AG04449 (cell line): ENCODE results near the gene RAP1GAP.

Source experiments
- CTCF ChIA-PET: fragments of 350-600 bp; formaldehyde crosslinking; extraction: SDS; loops from one replicate; lab custom pipeline; 2021; ENCODE audit warnings: antibody characterized with exemption; lab: Yijun Ruan, JAX
- POLR2A ChIA-PET: fragments of 400-600, 350-600 bp; formaldehyde crosslinking; extraction: SDS; loops from one replicate; lab custom pipeline; 2020; ENCODE audit warnings: antibody characterized with exemption, inconsistent platforms; lab: Yijun Ruan, JAX
- DNase-seq: peaks from one replicate; pipeline ENCODE4 v3.0.0-alpha.2; 2010; ENCODE audit warnings: low read depth, low spot score
- H3K4me3 ChIP-seq: 2 replicates; pipeline ENCODE4 v1.5.1; 2011; ENCODE audit warnings: low read depth, mild to moderate bottlenecking, control low read depth, low read length
- CTCF ChIP-seq: IDR thresholded peaks from one replicate; pipeline ENCODE4 v1.5.1; 2011; ENCODE audit warnings: mild to moderate bottlenecking, moderate library complexity, low read length, control low read depth, inconsistent platforms; ENCODE audit not compliant: insufficient read depth; ENCODE audit errors: missing control alignments

Gene RAP1GAP

GRCh38 chr1:21653744-21654100 is 15.4 kb downstream of the RAP1GAP start:
- ChIA-PET CTCF (interaction anchor here (10.3 kb wide), 1 partner anchor 282 kb away, joined by 116 read pairs; no protein-coding TSS in a partner anchor), POLR2A (interaction anchor here (0.6 kb wide), 1 partner anchor 162 kb away, joined by 4 read pairs; no protein-coding TSS in a partner anchor)
- DNase-seq: no peak
- TF ChIP-seq CTCF: no peak
- no peak overlapping the region for H3K4me3 ChIP-seq

GRCh38 chr1:21652937-21653743 is 16.0 kb downstream of the RAP1GAP start:
- no peak overlapping the region for H3K4me3 ChIP-seq
- TF ChIP-seq CTCF: no peak
- ChIA-PET CTCF (interaction anchor here (10.3 kb wide), 1 partner anchor 282 kb away, joined by 116 read pairs; no protein-coding TSS in a partner anchor), POLR2A (interaction anchor here (0.6 kb wide), 1 partner anchor 162 kb away, joined by 4 read pairs; no protein-coding TSS in a partner anchor)
- no peak for DNase-seq

- no peak for TF ChIP-seq CTCF
- POLR2A ChIA-PET: no interaction called here
- DNase-seq: no peak
- H3K4me3 ChIP-seq: no peak overlapping the region
- CTCF ChIA-PET: interaction anchor here (1.7 kb wide), 1 partner anchor 8 kb away, joined by 4 read pairs; no protein-coding TSS in a partner anchor
Observed at GRCh38 chr1:21652101-21652936, 16.8 kb downstream of the RAP1GAP start.

- no peak for TF ChIP-seq CTCF
- DNase-seq: no peak
- POLR2A ChIA-PET: no interaction called here
- CTCF ChIA-PET: interaction anchor here (1.7 kb wide), 1 partner anchor 9 kb away, joined by 4 read pairs; no protein-coding TSS in a partner anchor
- peak overlapping the region; percentile 44 for H3K4me3 ChIP-seq
Observed at GRCh38 chr1:21651214-21652042, 17.7 kb downstream of the RAP1GAP start.

- CTCF ChIA-PET: interaction anchor here (1.0 to 1.5 kb wide), 2 partner anchors 9 to 11 kb away, joined by 3 to 6 read pairs; no protein-coding TSS in a partner anchor
- no peak for DNase-seq
- no peak overlapping the region for H3K4me3 ChIP-seq
- no peak for TF ChIP-seq CTCF
- POLR2A ChIA-PET: no interaction called here
Observed at GRCh38 chr1:21650400-21650799, 18.8 kb downstream of the RAP1GAP start.
